A549 (cell line): ENCODE data around the gene TPCN2. TPM values are rescaled to one million over a fixed set of nuclear protein-coding genes. Genes with fewer than 3 reads are reported as not detected.

ENCODE experiments used
- ATAC-seq, 2 experiments: fragments of 200-7000 bp in 1 of 2; fragments of >200 bp in 1 of 2; cut with Nextera tagmentation in 1 of 2; cut with Tn5 transposase in 1 of 2; 3 replicates each; pipeline versions ENCODE4 v1.8.0 to v1.9.1; 2018 to 2020; ENCODE audit warnings: mild to moderate bottlenecking in 1 of 2, moderate library complexity in 1 of 2
- CTCF ChIA-PET: fragments of 300-600 bp; sonication (Branson Sonifier 250); formaldehyde crosslinking; extraction: SDS; loops from one replicate; lab custom pipeline; 2021; ENCODE audit warnings: antibody characterized with exemption, inconsistent platforms; lab: Yijun Ruan, JAX
- POLR2A ChIA-PET: fragments of 350-600 bp; formaldehyde crosslinking; extraction: SDS; loops from one replicate; lab custom pipeline; 2021; ENCODE audit warnings: antibody characterized with exemption, inconsistent platforms; lab: Yijun Ruan, JAX
- DNase-seq, 2 experiments: peaks; one replicate each; pipeline versions ENCODE4 v3.0.0 to v3.0.0-alpha.2; 2011 to 2016; ENCODE audit warnings: low read depth in 1 of 2, low spot score in 1 of 2
- FAIRE-seq: peaks from 2 replicates; lab custom pipeline; 2011; peaks lifted over from hg19 to GRCh38; lab: Jason Lieb, UNC
- H3K27ac ChIP-seq, 2 experiments: fragments of >200 bp; sonication (Bioruptor Twin); formaldehyde crosslinking; 3 replicates each; pipeline ENCODE4 v1.5.1; 2016 to 2017
- H3K4me1 ChIP-seq: fragments of >200 bp; sonication (Bioruptor Twin); formaldehyde crosslinking; 3 replicates; pipeline ENCODE4 v1.6.1; 2016
- H3K4me2 ChIP-seq: fragments of >200 bp; sonication (Bioruptor Twin); formaldehyde crosslinking; 3 replicates; pipeline ENCODE4 v1.6.1; 2016
- H3K4me3 ChIP-seq: fragments of >200 bp; sonication (Bioruptor Twin); formaldehyde crosslinking; 3 replicates; pipeline ENCODE4 v1.5.1; 2016
- H3K9me3 ChIP-seq: fragments of >200 bp; sonication (Bioruptor Twin); formaldehyde crosslinking; 3 replicates; pipeline ENCODE4 v1.6.1; 2016
- ATOH8 ChIP-seq: fragments of 250-450 bp; sonication (Bioruptor Pico); IDR thresholded peaks from 2 replicates; pipeline ENCODE4 v1.5.0; 2020; ENCODE audit warnings: low read depth, mild to moderate bottlenecking, moderate library complexity
- BHLHE40 ChIP-seq: IDR thresholded peaks from 2 replicates; pipeline ENCODE4 v1.6.1; 2012; ENCODE audit warnings: low read depth, low read length, inconsistent platforms
- CHD4 ChIP-seq: fragments of 200-600 bp; sonication (generic); IDR thresholded peaks from 2 replicates; pipeline ENCODE4 v1.6.1; 2016; ENCODE audit warnings: antibody characterized with exemption, mild to moderate bottlenecking, borderline replicate concordance
- EHF ChIP-seq: fragments of 250-450 bp; sonication (Bioruptor Pico); IDR thresholded peaks from 2 replicates; pipeline ENCODE4 v1.5.0; 2020; ENCODE audit warnings: mild to moderate bottlenecking
- EP300 ChIP-seq, 2 experiments: fragments of >200 bp; sonication (Bioruptor Twin); formaldehyde crosslinking; IDR thresholded peaks; 2 replicates in 1 of 2; 3 replicates in 1 of 2; pipeline ENCODE4 v1.6.1; 2016 to 2017
- FOXS1 ChIP-seq: fragments of 250-450 bp; sonication (Bioruptor Pico); IDR thresholded peaks from 2 replicates; pipeline ENCODE4 v1.5.0; 2020; ENCODE audit warnings: mild to moderate bottlenecking, moderate library complexity
- GATA3 ChIP-seq: IDR thresholded peaks from 2 replicates; pipeline ENCODE4 v1.6.1; 2012; ENCODE audit warnings: borderline replicate concordance
- HEYL ChIP-seq: fragments of 250-450 bp; sonication (Bioruptor Pico); IDR thresholded peaks from 2 replicates; pipeline ENCODE4 v1.8.0; 2021; ENCODE audit warnings: mild to moderate bottlenecking, moderate library complexity
- HOXA7 ChIP-seq: fragments of 250-450 bp; sonication (Bioruptor Pico); IDR thresholded peaks from 2 replicates; pipeline ENCODE4 v1.5.0; 2020; ENCODE audit warnings: mild to moderate bottlenecking, moderate library complexity
- HOXB13 ChIP-seq: fragments of 250-450 bp; sonication (Bioruptor Pico); IDR thresholded peaks from 2 replicates; pipeline ENCODE4 v1.5.0; 2020; ENCODE audit warnings: low read depth, mild to moderate bottlenecking, moderate library complexity
- JUN ChIP-seq, 2 experiments: fragments of >200 bp; sonication (Bioruptor Twin); formaldehyde crosslinking; IDR thresholded peaks; 2 replicates in 1 of 2; 3 replicates in 1 of 2; pipeline ENCODE4 v1.6.1; 2016 to 2017
- JUNB ChIP-seq: fragments of >200 bp; sonication (Bioruptor Twin); formaldehyde crosslinking; IDR thresholded peaks from 2 replicates; pipeline ENCODE4 v1.6.1; 2016
- KDM1A ChIP-seq: fragments of 200-600 bp; sonication (generic); IDR thresholded peaks from 2 replicates; pipeline ENCODE4 v1.6.1; 2016; ENCODE audit warnings: low read depth, mild to moderate bottlenecking
- MAFK ChIP-seq: fragments of 450-650 bp; IDR thresholded peaks from 2 replicates; pipeline ENCODE4 v1.6.1; 2014; ENCODE audit not compliant: partially characterized antibody
- MAZ ChIP-seq: fragments of 150-350 bp; IDR thresholded peaks from 2 replicates; pipeline ENCODE4 v1.6.1; 2014; ENCODE audit warnings: antibody characterized with exemption, low read depth, low read length, borderline replicate concordance
- MYC ChIP-seq: IDR thresholded peaks from 2 replicates; pipeline ENCODE4 v1.6.1; 2012; ENCODE audit warnings: mild to moderate bottlenecking, inconsistent platforms, low read length, improper control_type of control experiment, borderline replicate concordance
- NPAS2 ChIP-seq: fragments of 250-450 bp; sonication (Bioruptor Pico); IDR thresholded peaks from 2 replicates; pipeline ENCODE4 v1.8.0; 2022; ENCODE audit warnings: mild to moderate bottlenecking, moderate library complexity, borderline replicate concordance
- NR3C1 ChIP-seq: fragments of >200 bp; sonication (Bioruptor Twin); formaldehyde crosslinking; IDR thresholded peaks from 3 replicates; pipeline ENCODE4 v1.6.1; 2017
- PBX3 ChIP-seq: IDR thresholded peaks from 2 replicates; pipeline ENCODE4 v1.6.1; 2012
- PHF8 ChIP-seq: fragments of 200-600 bp; sonication (generic); IDR thresholded peaks from 2 replicates; pipeline ENCODE4 v1.6.1; 2016; ENCODE audit warnings: low read depth, mild to moderate bottlenecking, antibody characterized with exemption, moderate library complexity, borderline replicate concordance
- POLR2A ChIP-seq: IDR thresholded peaks from 2 replicates; pipeline ENCODE4 v1.6.1; 2012; ENCODE audit warnings: mild to moderate bottlenecking, low read length
- REST ChIP-seq: fragments of 200-600 bp; sonication (generic); IDR thresholded peaks from 2 replicates; pipeline ENCODE4 v1.6.1; 2016; ENCODE audit warnings: antibody characterized with exemption, mild to moderate bottlenecking, moderate library complexity
- SMC3 ChIP-seq: fragments of >200 bp; sonication (Bioruptor Twin); formaldehyde crosslinking; IDR thresholded peaks from 3 replicates; pipeline ENCODE4 v1.6.1; 2018; ENCODE audit warnings: inconsistent platforms
- TP53 ChIP-seq: fragments of 250-450 bp; sonication (Bioruptor Pico); IDR thresholded peaks from 2 replicates; pipeline ENCODE4 v1.5.0; 2021; ENCODE audit warnings: mild to moderate bottlenecking, moderate library complexity
- USF2 ChIP-seq: fragments of 450-650 bp; IDR thresholded peaks from 2 replicates; pipeline ENCODE4 v1.6.1; 2014; ENCODE audit warnings: antibody characterized with exemption
- ZNF302 ChIP-seq: fragments of 250-450 bp; sonication (Bioruptor Pico); IDR thresholded peaks from 2 replicates; pipeline ENCODE4 v1.9.0; 2021; ENCODE audit warnings: inconsistent platforms, mild to moderate bottlenecking, moderate library complexity
- WGBS: methylation state at CpG from one replicate; pipeline ENCODE4 v1.1.6; 2017; ENCODE audit errors: missing lambda C conversion rate; 5-methylcytosine and 5-hydroxymethylcytosine counted together
- polyA plus RNA-seq, 4 experiments: library from polyadenylated mRNA; depleted of rRNA in 3 of 4; stranded (reverse); fragments of >200 nt; fragmentation: RNase III in 1 of 4; extraction: RNeasy Plus Mini Kit Qiagen cat#74134 plus additional on column Dnase treatment in 1 of 4; gene quantifications; 2 replicates in 3 of 4; 3 replicates in 1 of 4; pipeline ENCODE4 v1.2.3, GENCODE V29; 2011 to 2017

The TPCN2 gene
- polyA plus RNA-seq, 2 of the 4 experiments (the other 2 are of a cell fraction): 8.1 to 8.8 TPM

GRCh38 chr11:69121621-69122325, 73.0 kb downstream of the TPCN2 start (continued):
- TF ChIP-seq TP53 (CRISPR knock-in tag): no peak
- TF ChIP-seq ZNF302 (CRISPR knock-in tag): no peak
- no peak for TF ChIP-seq NPAS2 (CRISPR knock-in tag)
- no peak for TF ChIP-seq POLR2A

- whole genome bisulfite sequencing: 11% methylated on average over 9 of the region's 9 CpGs
- CTCF ChIA-PET: interaction anchor here (1.2 to 5.9 kb wide), 4 partner anchors 9 to 522 kb away, joined by 6 to 38 read pairs (median 34); no protein-coding TSS in a partner anchor
- Histone ChIP-seq H3K4me2 (peak overlapping the region; percentile 94), H3K4me1 (peaks cover 37% of the 10 kb centered on the region), H3K27ac (peak overlapping the region; percentile 91 to 98), H3K9me3 (peaks cover 9% of the 10 kb centered on the region; the same call in 1 of the 3 replicates), H3K4me3 (no peak overlapping the region)
- DNase-seq: peak in 1 of 2 experiments; percentile 32
- ATAC-seq: peak in 1 of 2 experiments; percentile 3; a peak in 4 of 6 replicates
- no peak for FAIRE-seq
- TF ChIP-seq HEYL (CRISPR knock-in tag): no peak
- POLR2A ChIA-PET: interaction anchor here (0.6 to 2.3 kb wide), 4 partner anchors 21 to 517 kb away, joined by 3 to 7 read pairs (median 4); no protein-coding TSS in a partner anchor
Measured at GRCh38 chr11:69122326-69122629, 73.5 kb downstream of the TPCN2 start.

GRCh38 chr11:69122630-69123431, 74.1 kb downstream of the TPCN2 start:
- 3% methylated on average over 17 of the region's 27 CpGs for WGBS
- DNase-seq (peak; percentile 97 to 99), FAIRE-seq (peak; percentile 98), ATAC-seq (peak; percentile 90 to 96)
- H3K4me3 ChIP-seq: peak overlapping the region; percentile 28; the same call in 1 of the 3 replicates
- H3K9me3 ChIP-seq: peaks cover 13% of the 10 kb centered on the region; the same call in 1 of the 3 replicates
- peak overlapping the region; percentile 91 to 98 for H3K27ac ChIP-seq
- ChIA-PET CTCF (interaction anchor here (0.6 to 5.1 kb wide), 7 partner anchors 9 to 520 kb away, joined by 3 to 37 read pairs (median 4); a partner anchor contains a TSS), POLR2A (interaction anchor here (0.6 to 2.3 kb wide), 4 partner anchors 22 to 516 kb away, joined by 3 to 7 read pairs (median 4); no protein-coding TSS in a partner anchor)
- peak overlapping the region; percentile 94 for H3K4me2 ChIP-seq
- peaks cover 37% of the 10 kb centered on the region for H3K4me1 ChIP-seq
- TF ChIP-seq NR3C1 (no peak), MAZ (no peak), PHF8 (no peak), SMC3 (peak; percentile 45; the same call in 2 of the 3 replicates), HOXA7 (CRISPR knock-in tag) (no peak), HOXB13 (peak; percentile 63; the same call in 1 of the 2 replicates), REST (no peak), JUN (IDR thresholded peaks at IDR 0.05) (peak; percentile 93 to 98; a peak in 4 of 5 replicates), CHD4 (peak; percentile 88; the same call in 1 of the 2 replicates), USF2 (no peak), ATOH8 (CRISPR knock-in tag) (0 out of 2 replicates have a peak, but pooled peaks have one; percentile 79), KDM1A (peak; percentile 75), BHLHE40 (no peak), JUNB (peak; percentile 89), POLR2A (peak; percentile 18; the same call in 1 of the 2 replicates), GATA3 (peak; percentile 95), NPAS2 (CRISPR knock-in tag) (no peak), MYC (no peak), FOXS1 (CRISPR knock-in tag) (0 out of 2 replicates have a peak, but pooled peaks have one; percentile 52), EHF (CRISPR knock-in tag) (peak; percentile 86), EP300 (IDR thresholded peaks at IDR 0.05) (peak; percentile 86 to 91; a peak in 4 of 5 replicates), PBX3 (peak; percentile 81), MAFK (peak; percentile 8)
